Mesenchymal stem cell (in vitro differentiated cells and primary cell): ENCODE data around the gene AIG1.
"Not testable (repeated sequence)": the region's sequence is repeated elsewhere in the genome, so short reads cannot be mapped to it uniquely, and the experiment has no call there.

Experiments used
- DNase-seq: peaks from one replicate; pipeline ENCODE4 v3.0.0-alpha.2; 2013
- H2AFZ ChIP-seq: one replicate; pipeline ENCODE4 v1.6.1; 2013; ENCODE audit warnings: low read depth, mild to moderate bottlenecking, control low read depth, inconsistent platforms, low read length, moderate library complexity
- H2AK5ac ChIP-seq: 2 replicates; pipeline ENCODE4 v1.6.1; 2013; ENCODE audit warnings: low read length, moderate library complexity, mild to moderate bottlenecking, inconsistent platforms; ENCODE audit not compliant: severe bottlenecking
- H2BK120ac ChIP-seq: one replicate; pipeline ENCODE4 v1.6.1; 2013; ENCODE audit warnings: low read depth, mild to moderate bottlenecking, inconsistent platforms, low read length, moderate library complexity
- H2BK12ac ChIP-seq, 2 experiments: one replicate each; pipeline ENCODE4 v1.6.1; 2013; ENCODE audit warnings: inconsistent platforms in 2 of 2, low read length in 2 of 2, mild to moderate bottlenecking in 2 of 2, moderate library complexity in 2 of 2, control low read depth in 1 of 2
- H2BK15ac ChIP-seq: one replicate; pipeline ENCODE4 v1.6.1; 2013; ENCODE audit warnings: mild to moderate bottlenecking, low read depth, inconsistent platforms; ENCODE audit not compliant: poor library complexity, severe bottlenecking
- H2BK5ac ChIP-seq: 2 replicates; pipeline ENCODE4 v1.6.1; 2013; ENCODE audit warnings: low read depth, mild to moderate bottlenecking, low read length, control low read depth, inconsistent platforms; ENCODE audit not compliant: poor library complexity, severe bottlenecking
- H3K14ac ChIP-seq, 2 experiments: one replicate each; pipeline ENCODE4 v1.6.1; 2013; ENCODE audit warnings: inconsistent platforms in 2 of 2, low read length in 2 of 2, control low read depth in 1 of 2, mild to moderate bottlenecking in 1 of 2, moderate library complexity in 1 of 2
- H3K18ac ChIP-seq, 2 experiments: one replicate each; pipeline ENCODE4 v1.6.1; 2013; ENCODE audit warnings: inconsistent platforms in 2 of 2, low read length in 2 of 2, control low read depth in 1 of 2, low read depth in 1 of 2, mild to moderate bottlenecking in 1 of 2
- H3K23ac ChIP-seq, 2 experiments: one replicate each; pipeline ENCODE4 v1.6.1; 2013; ENCODE audit warnings: inconsistent platforms in 2 of 2, low read length in 2 of 2, mild to moderate bottlenecking in 2 of 2, moderate library complexity in 2 of 2, control low read depth in 1 of 2
- H3K27ac ChIP-seq: 2 replicates; pipeline ENCODE4 v1.5.1; 2013; ENCODE audit warnings: mild to moderate bottlenecking, moderate library complexity, low read length, control low read depth, inconsistent platforms; ENCODE audit not compliant: poor library complexity, severe bottlenecking
- H3K27me3 ChIP-seq, 2 experiments: 2 replicates each; pipeline versions ENCODE4 v1.6.1 to v1.7.0; 2013; ENCODE audit warnings: low read length in 2 of 2, mild to moderate bottlenecking in 2 of 2, moderate library complexity in 2 of 2, control low read depth in 1 of 2, inconsistent platforms in 1 of 2; ENCODE audit not compliant: control insufficient read depth in 1 of 2, insufficient read depth in 1 of 2
- H3K36me3 ChIP-seq, 2 experiments: 2 replicates each; pipeline versions ENCODE4 v1.6.1 to v1.7.0; 2013; ENCODE audit warnings: low read length in 2 of 2, control low read depth in 1 of 2, inconsistent platforms in 1 of 2, low read depth in 1 of 2, mild to moderate bottlenecking in 1 of 2; ENCODE audit not compliant: insufficient read depth in 2 of 2, control insufficient read depth in 1 of 2
- H3K4ac ChIP-seq, 2 experiments: one replicate each; pipeline ENCODE4 v1.6.1; 2013; ENCODE audit warnings: inconsistent platforms in 2 of 2, low read length in 2 of 2, mild to moderate bottlenecking in 2 of 2, moderate library complexity in 2 of 2, control low read depth in 1 of 2, low read depth in 1 of 2
- H3K4me1 ChIP-seq: 2 replicates; pipeline ENCODE4 v1.6.1; 2013; ENCODE audit warnings: low read depth, low read length, control low read depth; ENCODE audit not compliant: control insufficient read depth, insufficient read depth
- H3K4me2 ChIP-seq: 2 replicates; pipeline ENCODE4 v1.6.1; 2013; ENCODE audit warnings: low read length, mild to moderate bottlenecking, inconsistent platforms; ENCODE audit not compliant: poor library complexity, severe bottlenecking
- H3K4me3 ChIP-seq, 2 experiments: 2 replicates each; pipeline versions ENCODE4 v1.5.1 to v1.7.0; 2013; ENCODE audit warnings: low read length in 2 of 2, mild to moderate bottlenecking in 2 of 2, control low read depth in 1 of 2, low read depth in 1 of 2; ENCODE audit not compliant: insufficient read depth in 1 of 2
- H3K79me1 ChIP-seq: replicated peaks from 2 replicates; pipeline ENCODE4 v1.6.1; 2013; ENCODE audit warnings: mild to moderate bottlenecking, control low read depth, low read length, inconsistent platforms; ENCODE audit not compliant: poor library complexity, severe bottlenecking
- H3K9ac ChIP-seq: 2 replicates; pipeline ENCODE4 v1.7.0; 2013; ENCODE audit warnings: mild to moderate bottlenecking, low read length, moderate library complexity
- H3K9me3 ChIP-seq: 2 replicates; pipeline ENCODE4 v1.7.0; 2013; ENCODE audit warnings: mild to moderate bottlenecking, low read length; ENCODE audit not compliant: control insufficient read depth
- H4K8ac ChIP-seq: one replicate; pipeline ENCODE4 v1.6.1; 2013; ENCODE audit warnings: inconsistent platforms, mild to moderate bottlenecking, low read length, moderate library complexity
- H4K91ac ChIP-seq: one replicate; pipeline ENCODE4 v1.6.1; 2013; ENCODE audit warnings: mild to moderate bottlenecking, low read length, inconsistent platforms
- WGBS: methylation state at CpG from one replicate; pipeline ENCODE4 v1.1.7; 2013; ENCODE audit warnings: mixed read lengths; 5-methylcytosine and 5-hydroxymethylcytosine counted together

The AIG1 gene

GRCh38 chr6:143345477-143345876 is 284.8 kb downstream of the AIG1 start:
- WGBS: no CpG with 5 or more reads among the region's 7 CpGs
- H3K9me3 ChIP-seq, H2BK15ac ChIP-seq: not testable (repeated sequence)

DNA sequence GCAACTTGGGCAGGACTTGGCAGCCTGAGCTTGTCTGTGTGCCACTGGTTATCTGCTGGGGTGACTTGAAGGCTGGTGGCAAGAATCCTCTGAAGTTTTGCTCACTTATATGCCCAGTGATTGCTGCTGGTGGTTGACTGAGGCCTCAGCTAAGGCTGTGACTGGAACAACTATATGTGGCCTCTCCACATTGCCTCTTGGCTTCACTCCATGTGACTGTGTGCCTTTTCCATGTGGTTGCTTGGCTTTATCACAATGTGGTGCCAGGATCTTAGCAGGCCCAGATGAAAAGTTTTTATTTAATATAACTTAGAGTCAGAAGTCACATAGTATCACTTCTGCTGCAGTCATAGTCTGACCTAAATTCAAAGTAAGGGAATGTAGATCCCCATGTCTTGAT is 285.3 kb downstream of the AIG1 start:
- Histone ChIP-seq H3K27ac (no peak overlapping the region), H3K9me3 (no peaks in the 10 kb centered on the region), H3K4me1 (no peaks in the 10 kb centered on the region), H2BK5ac (no peak overlapping the region), H3K14ac (no peak overlapping the region), H4K91ac (no peak overlapping the region), H3K4ac (no peak overlapping the region), H3K27me3 (no peaks in the 10 kb centered on the region), H3K4me2 (no peak overlapping the region), H2AK5ac (no peak overlapping the region), H2BK15ac (no peak overlapping the region), H2BK120ac (no peak overlapping the region), H3K4me3 (no peak overlapping the region), H2BK12ac (no peak overlapping the region), H3K18ac (no peak overlapping the region), H3K23ac (no peak overlapping the region), H3K36me3 (no peaks in the 10 kb centered on the region), H4K8ac (no peak overlapping the region), H3K79me1 (no peaks in the 10 kb centered on the region), H3K9ac (no peak overlapping the region), H2AFZ (no peak overlapping the region)
- no peak for DNase-seq

More at GRCh38 chr6:143345477-143345876, 284.8 kb downstream of the AIG1 start:
- H2BK5ac ChIP-seq, H3K27me3 ChIP-seq, DNase-seq, H3K4me1 ChIP-seq, H3K18ac ChIP-seq, H3K4me2 ChIP-seq, H2BK12ac ChIP-seq, H3K14ac ChIP-seq, H2AK5ac ChIP-seq, H3K23ac ChIP-seq, H3K4me3 ChIP-seq, H2BK120ac ChIP-seq, H3K9ac ChIP-seq, H3K79me1 ChIP-seq, H3K36me3 ChIP-seq, H4K8ac ChIP-seq, H3K27ac ChIP-seq, H2AFZ ChIP-seq, H4K91ac ChIP-seq, H3K4ac ChIP-seq: not testable (repeated sequence)

DNA sequence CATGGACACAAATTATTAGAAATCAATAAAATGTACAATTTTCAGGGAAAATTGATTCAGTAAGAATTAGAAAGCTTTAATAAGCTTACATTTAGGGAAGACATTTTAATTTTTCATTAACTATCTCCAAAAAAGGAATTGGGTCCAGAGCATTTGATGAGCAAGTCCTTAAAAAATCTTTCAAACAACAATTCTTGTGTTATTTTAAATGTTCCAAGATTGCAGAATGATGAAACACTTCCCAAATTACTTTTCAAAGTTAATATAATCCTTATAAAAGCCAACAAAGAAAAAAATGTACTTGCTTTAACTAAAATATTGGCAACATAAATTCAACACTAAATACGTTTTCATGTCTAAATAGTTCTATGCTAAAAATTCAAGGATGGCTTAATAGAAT is 287.8 kb downstream of the AIG1 start:
- no peak overlapping the region for H3K4ac ChIP-seq
- no CpG with 5 or more reads among the region's 1 CpG for WGBS
- H3K14ac ChIP-seq: no peak overlapping the region
- H3K9ac ChIP-seq: peak overlapping the region; percentile 7
- no peaks in the 10 kb centered on the region for H3K79me1 ChIP-seq
- no peak overlapping the region for H3K4me2 ChIP-seq
- DNase-seq: no peak
- H2BK5ac ChIP-seq: no peak overlapping the region
- H3K23ac ChIP-seq: no peak overlapping the region
- no peak overlapping the region for H2AK5ac ChIP-seq
- H3K36me3 ChIP-seq: no peaks in the 10 kb centered on the region
- no peak overlapping the region for H4K91ac ChIP-seq
- no peak overlapping the region for H2BK15ac ChIP-seq
- no peaks in the 10 kb centered on the region for H3K27me3 ChIP-seq
- H3K4me1 ChIP-seq: no peaks in the 10 kb centered on the region
- no peak overlapping the region for H2BK120ac ChIP-seq
- H3K27ac ChIP-seq: no peak overlapping the region
- no peak overlapping the region for H3K18ac ChIP-seq
- no peaks in the 10 kb centered on the region for H3K9me3 ChIP-seq
- H3K4me3 ChIP-seq: no peak overlapping the region
- no peak overlapping the region for H2BK12ac ChIP-seq
- H2AFZ ChIP-seq: no peak overlapping the region
- H4K8ac ChIP-seq: no peak overlapping the region

DNA sequence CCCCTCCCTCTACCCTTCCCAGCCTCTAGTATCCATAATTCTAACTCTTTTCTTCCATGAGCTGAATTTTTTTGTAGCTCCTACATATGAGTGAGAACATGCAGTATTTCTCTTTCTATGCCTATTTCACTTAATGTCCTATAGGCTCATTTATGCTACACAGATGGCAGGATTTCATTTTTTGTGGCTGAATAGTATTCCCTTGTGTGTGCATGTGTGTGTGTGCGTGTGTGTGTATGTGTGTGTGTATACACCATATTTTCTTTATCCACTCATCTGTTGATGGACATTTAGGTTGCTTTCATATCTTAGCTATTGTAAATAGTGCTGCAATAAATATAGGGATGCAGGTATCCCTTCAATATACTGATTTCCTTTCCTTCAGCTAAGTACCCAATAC is 288.8 kb downstream of the AIG1 start:
- Histone ChIP-seq H3K36me3 (no peaks in the 10 kb centered on the region), H4K8ac (no peak overlapping the region), H2AFZ (no peak overlapping the region), H3K27ac (no peak overlapping the region), H3K27me3 (no peaks in the 10 kb centered on the region), H3K23ac (no peak overlapping the region), H3K4me3 (no peak overlapping the region), H3K4me1 (no peaks in the 10 kb centered on the region), H3K14ac (no peak overlapping the region), H3K4ac (no peak overlapping the region), H3K9me3 (no peaks in the 10 kb centered on the region), H2BK15ac (no peak overlapping the region), H3K9ac (no peak overlapping the region), H3K18ac (no peak overlapping the region), H4K91ac (no peak overlapping the region), H2BK5ac (no peak overlapping the region), H2BK120ac (no peak overlapping the region), H3K79me1 (no peaks in the 10 kb centered on the region), H3K4me2 (no peak overlapping the region), H2AK5ac (no peak overlapping the region), H2BK12ac (no peak overlapping the region)
- no peak for DNase-seq
- no CpG with 5 or more reads among the region's 1 CpG for WGBS
